ENCODE measurements around the gene NUB1. TPM values are rescaled to one million over a fixed set of nuclear protein-coding genes. Genes with fewer than 3 reads are reported as not detected.

Gene NUB1
- total and polyA plus RNA-seq, 12 donors, result 22.5 to 127 (median 48.6) TPM

GRCh38 chr7:151375530-151376217 lies 34.1 kb downstream of the NUB1 start:
- 87 to 98% (median 89%) methylated on average over 8 to 10 of the region's 10 CpGs for WGBS, 4 donors
- H3K36me3 ChIP-seq (replicated peaks in 1 of 2), result peaks cover 0 to 56% of the 10 kb centered on the region in 2 donors
- intact Hi-C loops (cut with DNase I), result no loop called here
- H3K4me1 ChIP-seq (replicated peaks in 1 of 2), result no peaks in the 10 kb centered on the region
- no peak for TF ChIP-seq CTCF (IDR thresholded peaks at IDR 0.05)
- no peak for TF ChIP-seq POLR2A (IDR thresholded peaks at IDR 0.05)
- no peaks in the 10 kb centered on the region for H3K27me3 ChIP-seq
- H3K4me3 ChIP-seq, result no peak overlapping the region
- DNase-seq, result no peak
- no peaks in the 10 kb centered on the region for H3K9me3 ChIP-seq (replicated peaks in 1 of 3)
- H3K27ac ChIP-seq, result no peak overlapping the region

- WGBS, 4 donors, result 94 to 96% (median 95%) methylated on average over 22 to 33 of the region's 33 CpGs
- peaks cover under 1 to 6% of the 10 kb centered on the region in 2 donors for H3K4me1 ChIP-seq (replicated peaks in 1 of 2)
- no peak overlapping the region for H3K27ac ChIP-seq
- TF ChIP-seq CTCF (IDR thresholded peaks at IDR 0.05) (no peak), POLR2A (IDR thresholded peaks at IDR 0.05) (no peak)
- H3K27me3 ChIP-seq, result peaks cover under 1% of the 10 kb centered on the region
- H3K4me3 ChIP-seq, result no peak overlapping the region
- intact Hi-C loops (cut with DNase I), result no loop called here
- no peaks in the 10 kb centered on the region for H3K9me3 ChIP-seq (replicated peaks in 1 of 3)
- DNase-seq, result no peak
- H3K36me3 ChIP-seq (replicated peaks in 1 of 2), result peaks cover 0 to 56% of the 10 kb centered on the region in 2 donors
Observed at GRCh38 chr7:151376218-151376902, 34.7 kb downstream of the NUB1 start.

- Histone ChIP-seq H3K27me3 (peaks cover 9% of the 10 kb centered on the region), H3K27ac (no peak overlapping the region), H3K36me3 (replicated peaks in 1 of 2) (peaks cover 0 to 51% of the 10 kb centered on the region in 2 donors), H3K4me1 (replicated peaks in 1 of 2) (peaks cover 3 to 16% of the 10 kb centered on the region in 2 donors), H3K9me3 (replicated peaks in 1 of 3) (no peaks in the 10 kb centered on the region), H3K4me3 (no peak overlapping the region)
- intact Hi-C loops (cut with DNase I), result no loop called here
- WGBS, 4 donors, result 84 to 96% (median 92%) methylated on average over 11 to 12 of the region's 12 CpGs
- no peak for DNase-seq
- TF ChIP-seq POLR2A (IDR thresholded peaks at IDR 0.05), result no peak
- TF ChIP-seq CTCF (IDR thresholded peaks at IDR 0.05), result no peak
Observed at GRCh38 chr7:151377406-151377805, 35.8 kb downstream of the NUB1 start.

GRCh38 chr7:151378011-151378410 lies 36.4 kb downstream of the NUB1 start:
- H3K36me3 ChIP-seq (replicated peaks in 1 of 2), result peaks cover 0 to 51% of the 10 kb centered on the region in 2 donors
- 88 to 92% (median 91%) methylated on average over 9 of the region's 9 CpGs for WGBS, 4 donors
- intact Hi-C loops (cut with DNase I), result no loop called here
- H3K4me3 ChIP-seq, result no peak overlapping the region
- no peak overlapping the region for H3K27ac ChIP-seq
- no peaks in the 10 kb centered on the region for H3K9me3 ChIP-seq (replicated peaks in 1 of 3)
- peaks cover 15% of the 10 kb centered on the region for H3K27me3 ChIP-seq
- TF ChIP-seq POLR2A (IDR thresholded peaks at IDR 0.05), result no peak
- no peak for TF ChIP-seq CTCF (IDR thresholded peaks at IDR 0.05)
- no peak for DNase-seq
- peaks cover 3 to 16% of the 10 kb centered on the region in 2 donors for H3K4me1 ChIP-seq (replicated peaks in 1 of 2)
